NCI-H526 (cell line): Measurements from ENCODE around the gene OR2L13.
"Not testable (repeated sequence)": the region's sequence is repeated elsewhere in the genome, so short reads cannot be mapped to it uniquely, and the experiment has no call there.

ENCODE experiments used
- DNase-seq, 2 experiments: peaks; one replicate each; lab custom pipeline; 2025; lab: John Stamatoyannopoulos, UW

The OR2L13 gene

DNA sequence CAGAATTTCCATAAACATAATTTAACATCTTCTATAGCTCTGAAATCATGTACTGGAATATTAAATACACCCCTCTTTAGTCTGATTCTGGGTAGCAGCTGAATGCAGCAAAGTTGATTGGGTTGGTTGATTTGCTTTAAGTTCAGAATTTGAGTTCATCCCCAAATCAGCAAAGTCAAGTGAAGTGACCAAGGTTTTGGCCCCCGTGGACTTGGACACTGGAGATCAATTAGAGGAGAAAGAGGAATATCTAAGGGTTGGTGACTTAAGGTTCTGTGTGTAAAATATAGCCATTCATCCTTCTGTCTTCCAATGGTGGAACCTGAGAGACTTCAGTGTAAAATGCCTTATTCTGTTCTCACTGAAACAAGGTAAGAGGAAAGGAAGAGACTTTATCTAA lies at the start of gene OR2L13:
Gene OR2L13, plus strand, starts transcription at position 301 of the 400 bp plus-strand sequence. CDS start 4,192 bp downstream, outside the sequence.
- no peak for DNase-seq

DNA sequence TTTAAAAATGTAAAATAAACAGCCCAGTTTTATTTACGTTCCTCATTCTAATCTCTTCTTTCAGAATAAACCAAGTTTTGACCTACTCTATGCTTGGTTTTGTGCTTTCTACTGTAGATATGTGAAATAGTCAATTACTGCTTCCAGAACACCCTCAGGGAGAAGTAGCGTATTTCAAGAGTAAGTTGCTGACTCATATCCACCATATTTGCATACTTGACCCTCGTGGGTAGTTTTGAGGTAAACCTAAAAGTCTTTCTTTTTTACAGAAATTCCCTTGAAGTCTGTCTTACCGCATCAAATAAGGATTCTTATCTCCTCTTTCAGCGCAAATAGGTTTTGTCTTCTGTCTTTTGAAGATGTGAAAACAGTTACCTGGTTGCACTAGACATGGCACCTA lies 49.8 kb upstream of the OR2L13 start:
- DNase-seq: no peak

DNA sequence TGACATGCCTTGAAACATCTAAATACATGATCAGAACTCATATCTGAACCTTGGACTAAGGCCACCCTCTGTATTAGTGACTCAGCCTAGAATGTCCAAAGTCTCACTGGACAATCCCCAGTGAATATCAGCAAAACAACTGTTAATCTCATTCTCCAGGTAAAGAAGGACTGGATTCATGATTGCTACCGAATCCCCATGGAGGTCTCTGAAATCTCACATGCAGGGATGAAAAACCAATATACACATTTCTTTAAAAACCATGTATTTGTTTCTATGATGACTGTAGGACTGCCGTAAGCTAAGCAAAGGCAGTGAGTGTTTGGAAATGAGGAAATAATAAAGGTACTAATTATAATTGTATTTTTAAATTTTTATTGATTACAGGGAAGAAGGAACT lies 48.4 kb upstream of the OR2L13 start, which contains the start of gene OR2L3:
Gene OR2L3, plus strand, starts transcription at position 301 of the 400 bp plus-strand sequence. CDS start 13,846 bp downstream, outside the sequence.
- DNase-seq: no peak

- DNase-seq: no peak
Observed at GRCh38 chr1:248047008-248047407, 48.0 kb upstream of the OR2L13 start.

DNA sequence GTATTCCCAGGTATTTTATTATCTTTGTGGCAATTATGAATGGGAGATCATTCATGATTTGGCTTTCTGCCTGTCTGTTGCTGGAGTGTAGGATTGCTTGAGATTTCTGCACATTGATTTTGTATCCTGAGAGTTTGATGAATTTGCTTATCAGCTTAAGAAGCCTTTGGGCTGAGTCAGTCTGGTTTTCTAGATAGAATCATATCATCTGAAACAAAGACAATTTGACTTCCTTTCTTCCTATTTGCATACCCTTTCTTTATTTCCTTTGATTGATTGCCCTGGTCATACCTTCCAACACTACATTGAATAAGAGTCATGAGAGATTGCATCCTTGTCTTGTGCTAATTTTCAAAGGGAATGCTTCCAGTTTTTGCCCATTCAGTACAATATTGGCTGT lies 40.3 kb upstream of the OR2L13 start:
- DNase-seq: no peak

DNA sequence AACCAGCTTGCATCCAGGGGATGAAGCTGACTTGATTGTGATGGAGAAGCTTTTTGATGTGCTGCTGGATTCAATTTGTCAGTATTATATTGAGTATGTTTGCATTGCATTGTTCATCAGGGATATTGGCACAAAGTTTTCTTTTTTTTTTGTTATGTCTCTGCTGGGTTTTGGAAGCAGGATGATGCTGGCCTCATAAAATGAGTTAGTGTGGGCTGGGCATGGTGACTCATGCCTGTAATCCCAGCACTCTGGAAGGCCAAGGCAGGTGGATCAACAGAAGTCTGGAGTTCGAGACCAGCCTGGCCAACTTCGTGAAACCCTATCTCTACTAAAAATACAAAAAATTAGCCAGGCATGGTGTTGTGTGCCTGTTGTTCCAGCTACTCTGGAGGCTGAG lies 39.7 kb upstream of the OR2L13 start:
- DNase-seq: no peak

- no peak for DNase-seq
Observed at GRCh38 chr1:248065071-248065470, 29.9 kb upstream of the OR2L13 start.

- DNase-seq: no peak
Observed at GRCh38 chr1:248065604-248066003, 29.4 kb upstream of the OR2L13 start.

GRCh38 chr1:248083864-248084263 lies 11.1 kb upstream of the OR2L13 start:
- not testable (repeated sequence) for DNase-seq

- no peak for DNase-seq
Observed at GRCh38 chr1:248098529-248098928, 3.5 kb downstream of the OR2L13 start.

DNA sequence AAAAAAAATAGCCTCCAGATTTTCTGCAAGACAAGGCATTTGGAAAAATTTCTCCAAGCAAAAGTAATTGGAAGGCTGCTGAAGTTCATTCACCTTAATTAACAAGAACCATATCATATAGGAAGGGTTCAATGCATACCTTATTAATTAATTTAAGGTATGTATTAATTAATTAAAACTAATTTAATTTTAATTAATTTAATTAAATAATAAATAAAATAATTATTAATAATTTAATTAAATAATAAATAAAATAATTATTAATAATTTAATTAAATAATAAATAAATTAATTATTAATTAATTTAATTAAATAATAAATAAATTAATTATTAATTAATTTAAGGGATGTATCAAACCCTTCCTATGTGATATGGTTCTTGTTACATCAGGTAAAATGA lies 7.9 kb downstream of the OR2L13 start:
- no peak for DNase-seq

DNA sequence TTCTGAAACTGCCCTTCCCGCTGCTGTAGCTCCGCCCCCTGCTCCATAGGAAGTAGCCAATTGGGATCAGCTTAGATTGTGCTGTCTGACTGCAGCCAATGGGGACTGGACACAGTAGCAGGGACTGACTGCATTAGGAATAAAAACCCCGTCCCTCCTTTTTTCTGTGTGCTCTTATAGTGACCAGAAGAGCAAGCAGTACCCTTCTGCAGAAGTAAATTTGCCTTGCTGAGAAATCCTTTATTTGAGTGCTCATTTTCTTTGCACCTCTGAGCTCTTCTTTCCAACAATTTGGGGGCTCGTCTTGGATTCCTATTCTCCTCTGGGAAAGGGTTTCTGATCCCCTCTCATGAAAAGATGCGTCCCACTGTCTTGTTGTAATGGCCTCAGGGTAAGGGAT lies 16.2 kb downstream of the OR2L13 start:
- DNase-seq: no peak

DNA sequence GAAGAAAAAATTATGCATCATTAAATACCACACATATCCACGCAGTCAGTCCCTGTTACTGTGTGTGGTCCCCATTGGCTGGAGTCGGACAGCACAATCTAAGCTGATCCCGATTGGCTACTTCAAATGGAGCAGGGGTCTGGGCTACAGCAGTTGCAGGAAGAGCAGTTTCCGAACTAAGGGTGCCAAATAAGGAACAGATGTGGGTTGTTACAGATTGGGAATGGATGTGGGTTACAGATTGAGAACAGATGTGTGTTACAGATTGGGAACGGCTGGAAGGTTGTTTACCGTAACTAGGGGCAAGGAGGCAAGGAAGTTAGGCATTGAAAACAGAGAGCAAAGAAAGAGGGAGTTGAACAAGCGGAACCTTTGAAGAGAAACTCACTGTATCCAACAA lies 19.9 kb downstream of the OR2L13 start:
- no peak for DNase-seq

DNA sequence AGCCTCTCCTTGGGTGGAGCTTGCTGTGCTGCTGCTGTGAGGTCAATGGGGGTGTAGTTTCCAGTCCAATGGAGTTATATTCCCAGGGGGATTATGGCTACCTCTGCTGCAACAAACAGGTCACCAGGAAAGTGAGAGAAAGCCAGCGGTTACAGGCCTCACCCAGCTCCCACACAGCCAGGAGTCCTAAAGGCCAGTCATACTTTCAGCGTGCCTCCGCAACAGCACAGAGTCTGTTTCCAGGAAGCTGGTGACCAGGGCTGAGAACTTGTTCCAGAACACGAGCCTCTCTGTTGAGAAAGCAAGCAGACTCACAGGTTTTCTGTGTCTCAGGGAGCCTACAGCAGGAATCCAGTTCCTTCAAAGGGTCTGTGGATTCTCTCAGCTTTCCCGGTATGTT lies 32.7 kb downstream of the OR2L13 start:
- DNase-seq: no peak

GRCh38 chr1:248136811-248137210 lies 41.8 kb downstream of the OR2L13 start:
- DNase-seq: no peak

GRCh38 chr1:248140846-248141245 lies 45.9 kb downstream of the OR2L13 start:
- no peak for DNase-seq

- DNase-seq: no peak
Observed at GRCh38 chr1:248143311-248143710, 48.3 kb downstream of the OR2L13 start.

DNA sequence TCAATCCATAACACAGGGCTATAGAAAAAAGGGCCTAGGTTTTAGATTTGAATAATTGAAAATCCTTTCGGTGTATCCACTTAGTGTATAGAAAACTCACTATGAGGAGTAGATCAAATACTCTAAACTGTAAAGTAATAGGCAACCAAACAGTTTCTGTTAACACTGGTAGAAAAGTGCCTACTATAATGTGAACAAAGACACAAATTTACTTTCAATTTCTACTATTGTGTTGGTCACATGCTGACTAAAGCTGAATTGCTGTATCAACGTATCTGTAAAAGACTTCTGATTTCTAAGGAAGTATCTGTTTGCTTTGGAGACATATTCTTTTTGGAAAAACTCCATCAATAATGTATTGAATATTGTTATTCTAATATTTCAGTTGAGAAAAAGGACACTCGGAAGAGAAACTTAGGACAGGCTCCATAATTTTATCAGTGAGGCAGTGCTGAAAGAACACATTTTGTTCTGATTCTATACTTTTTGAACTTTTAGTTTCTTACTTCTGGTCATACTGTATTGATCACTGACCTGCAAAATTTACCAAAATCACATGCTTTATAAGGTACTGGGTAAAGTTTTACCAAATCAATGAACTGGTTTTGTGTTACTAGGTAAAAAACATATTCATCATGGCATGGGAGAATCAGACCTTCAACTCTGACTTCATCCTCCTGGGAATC lies 49.7 kb downstream of the OR2L13 start, which contains the start of gene OR2M5:
Gene OR2M5, plus strand, starts transcription at position 636 of the 686 bp plus-strand sequence. Its CDS starts 0 bp downstream, at position 636.
- no peak for DNase-seq
